GM10248 (cell line): ENCODE measurements around the gene ALOX5.

Experiments used
- CTCF ChIA-PET: fragments of 300-600 bp; sonication (Branson Sonifier 250); formaldehyde crosslinking; extraction: SDS; loops from one replicate; lab custom pipeline; 2021; ENCODE audit warnings: antibody characterized with exemption; lab: Yijun Ruan, JAX
- POLR2A ChIA-PET: fragments of 350-650 bp; sonication (Branson Sonifier 250); formaldehyde crosslinking; extraction: SDS; loops from one replicate; lab custom pipeline; 2020; ENCODE audit warnings: antibody characterized with exemption; lab: Yijun Ruan, JAX
- DNase-seq: peaks from one replicate; pipeline ENCODE4 v3.0.0; 2012; ENCODE audit errors: extremely low spot score
- CTCF ChIP-seq: IDR thresholded peaks from 2 replicates; pipeline ENCODE4 v1.5.1; 2012; ENCODE audit warnings: mild to moderate bottlenecking, low read depth; ENCODE audit errors: extremely low read depth, missing control alignments, control extremely low read depth

Gene ALOX5

GRCh38 chr10:45376371-45376801 is 2.4 kb downstream of the ALOX5 start:
- no peak for DNase-seq
- no peak for TF ChIP-seq CTCF
- POLR2A ChIA-PET = no interaction called here
- CTCF ChIA-PET = no interaction called here

GRCh38 chr10:45377321-45377720 is 3.3 kb downstream of the ALOX5 start:
- TF ChIP-seq CTCF = no peak
- POLR2A ChIA-PET = no interaction called here
- DNase-seq = no peak
- CTCF ChIA-PET = no interaction called here

- no peak for TF ChIP-seq CTCF
- ChIA-PET CTCF (no interaction called here), POLR2A (no interaction called here)
- no peak for DNase-seq
Measured at GRCh38 chr10:45377858-45378257, 3.8 kb downstream of the ALOX5 start.

- DNase-seq = no peak
- TF ChIP-seq CTCF = no peak
- CTCF ChIA-PET = no interaction called here
Measured at GRCh38 chr10:45378914-45379726, 5.1 kb downstream of the ALOX5 start.

GRCh38 chr10:45379891-45380540 is 6.0 kb downstream of the ALOX5 start:
- no peak for DNase-seq
- ChIA-PET CTCF (no interaction called here), POLR2A (no interaction called here)
- TF ChIP-seq CTCF = no peak

More at GRCh38 chr10:45378914-45379726, 5.1 kb downstream of the ALOX5 start:
- POLR2A ChIA-PET = no interaction called here

GRCh38 chr10:45380903-45381620 is 7.0 kb downstream of the ALOX5 start:
- ChIA-PET POLR2A (no interaction called here), CTCF (no interaction called here)
- DNase-seq = no peak
- TF ChIP-seq CTCF = no peak
